Mucosa of descending colon (tissue), 3 donors: Measurements from ENCODE around the gene SCN8A. TPM values are rescaled to one million over a fixed set of nuclear protein-coding genes. Genes with fewer than 3 reads are reported as not detected.

ENCODE experiments used
- ATAC-seq: fragments of 200-7000 bp; cut with Tn5 transposase; one replicate; pipeline ENCODE4 v1.9.1; 2020; ENCODE audit warnings: mild to moderate bottlenecking, moderate library complexity
- DNase-seq, 3 donors: peaks; one replicate each; pipeline ENCODE4 v3.0.0-alpha.2; 2020
- H3K36me3 ChIP-seq: fragments of 200-600 bp; one replicate; pipeline ENCODE4 v1.8.0; 2021; ENCODE audit warnings: low read depth, mild to moderate bottlenecking
- H3K4me1 ChIP-seq: fragments of 200-600 bp; one replicate; pipeline ENCODE4 v1.8.0; 2021; ENCODE audit warnings: low read depth, mild to moderate bottlenecking
- H3K4me3 ChIP-seq: fragments of 200-600 bp; one replicate; pipeline ENCODE4 v1.8.0; 2021; ENCODE audit warnings: mild to moderate bottlenecking
- H3K9me3 ChIP-seq: fragments of 200-600 bp; one replicate; pipeline ENCODE4 v1.8.0; 2021; ENCODE audit warnings: mild to moderate bottlenecking
- intact Hi-C, 2 donors: fragments of 100-400 bp; cut with DNase I in 1 of 2; cut with micrococcal nuclease in 1 of 2; formaldehyde crosslinking; loops; one replicate each; pipeline versions ENCODE4 v1.11.0 to v1.11.1; 2022; cut with DNase I, micrococcal nuclease
- total RNA-seq, 3 donors: library from RNA; stranded (reverse); fragmentation: NEBNext Ultra II Directional in 2 of 3; extraction: Animal tissue kit (Norgen Biotek cat#: 25700) in 2 of 3; gene quantifications; one replicate each; pipeline versions ENCODE4 v1.2.1 to v1.2.4, GENCODE V29; 2021 to 2023
- TF ChIP-seq, protein P1 (sequence below): fragments of 200-600 bp; IDR thresholded peaks from one replicate; pipeline ENCODE4 v1.8.0; 2022; ENCODE audit warnings: antibody characterized with exemption, mild to moderate bottlenecking
- donor health status: DM: no; HTN: no; CAD: no; lungs with moderate emphysema.
- donor health status: DM: no; HTN: no; CAD: no.
- donor health status: DM: no; HTN: yes; CAD: no.

Gene SCN8A
- total RNA-seq, 3 donors from 2014 or later, result 2.7 to 5.2 (median 3.6) TPM

DNA sequence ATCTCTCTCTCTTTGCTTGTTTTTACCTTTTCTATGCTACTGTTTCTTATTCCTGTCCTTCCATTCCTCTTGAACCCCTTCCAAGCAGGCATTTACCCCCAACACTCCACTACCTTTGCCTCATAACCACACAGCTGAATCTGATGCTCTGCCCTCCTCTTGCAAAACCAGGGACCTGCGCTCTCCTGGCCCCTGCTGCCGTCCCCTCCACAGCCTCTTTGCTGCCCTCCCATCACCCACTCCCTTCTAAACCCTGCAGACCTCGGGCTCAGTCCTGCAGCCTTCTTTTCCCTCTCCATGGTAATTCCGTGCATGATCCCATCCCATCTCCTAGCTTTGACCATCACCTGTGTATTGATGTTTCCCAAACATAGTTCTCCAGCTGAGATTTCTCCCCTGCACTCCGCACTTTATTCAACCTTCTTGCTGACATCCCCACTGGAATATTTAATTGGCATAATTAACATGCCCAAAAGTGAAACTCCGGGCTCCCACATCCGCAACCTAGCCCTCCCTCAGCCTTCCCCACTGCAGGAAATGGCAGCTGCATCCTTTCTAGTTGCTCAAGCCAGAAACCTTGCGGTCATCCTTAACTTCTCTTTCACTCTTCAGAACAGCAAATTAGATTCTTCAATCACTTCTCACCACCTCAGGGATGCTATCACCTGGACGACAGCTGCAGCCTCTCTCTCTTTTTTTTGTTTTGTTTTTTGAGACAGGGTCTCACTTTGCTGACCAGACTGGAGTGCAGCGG, 241.5 kb downstream of the SCN8A start:
- TF ChIP-seq, protein P1, sequence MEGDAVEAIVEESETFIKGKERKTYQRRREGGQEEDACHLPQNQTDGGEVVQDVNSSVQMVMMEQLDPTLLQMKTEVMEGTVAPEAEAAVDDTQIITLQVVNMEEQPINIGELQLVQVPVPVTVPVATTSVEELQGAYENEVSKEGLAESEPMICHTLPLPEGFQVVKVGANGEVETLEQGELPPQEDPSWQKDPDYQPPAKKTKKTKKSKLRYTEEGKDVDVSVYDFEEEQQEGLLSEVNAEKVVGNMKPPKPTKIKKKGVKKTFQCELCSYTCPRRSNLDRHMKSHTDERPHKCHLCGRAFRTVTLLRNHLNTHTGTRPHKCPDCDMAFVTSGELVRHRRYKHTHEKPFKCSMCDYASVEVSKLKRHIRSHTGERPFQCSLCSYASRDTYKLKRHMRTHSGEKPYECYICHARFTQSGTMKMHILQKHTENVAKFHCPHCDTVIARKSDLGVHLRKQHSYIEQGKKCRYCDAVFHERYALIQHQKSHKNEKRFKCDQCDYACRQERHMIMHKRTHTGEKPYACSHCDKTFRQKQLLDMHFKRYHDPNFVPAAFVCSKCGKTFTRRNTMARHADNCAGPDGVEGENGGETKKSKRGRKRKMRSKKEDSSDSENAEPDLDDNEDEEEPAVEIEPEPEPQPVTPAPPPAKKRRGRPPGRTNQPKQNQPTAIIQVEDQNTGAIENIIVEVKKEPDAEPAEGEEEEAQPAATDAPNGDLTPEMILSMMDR, result no peak
- no peak for DNase-seq
- no peak overlapping the region for H3K4me3 ChIP-seq
- H3K36me3 ChIP-seq, result no peaks in the 10 kb centered on the region
- peaks cover 9% of the 10 kb centered on the region for H3K4me1 ChIP-seq
- intact Hi-C loops, result no loop called here
- ATAC-seq, result no peak
- H3K9me3 ChIP-seq, result no peaks in the 10 kb centered on the region

DNA sequence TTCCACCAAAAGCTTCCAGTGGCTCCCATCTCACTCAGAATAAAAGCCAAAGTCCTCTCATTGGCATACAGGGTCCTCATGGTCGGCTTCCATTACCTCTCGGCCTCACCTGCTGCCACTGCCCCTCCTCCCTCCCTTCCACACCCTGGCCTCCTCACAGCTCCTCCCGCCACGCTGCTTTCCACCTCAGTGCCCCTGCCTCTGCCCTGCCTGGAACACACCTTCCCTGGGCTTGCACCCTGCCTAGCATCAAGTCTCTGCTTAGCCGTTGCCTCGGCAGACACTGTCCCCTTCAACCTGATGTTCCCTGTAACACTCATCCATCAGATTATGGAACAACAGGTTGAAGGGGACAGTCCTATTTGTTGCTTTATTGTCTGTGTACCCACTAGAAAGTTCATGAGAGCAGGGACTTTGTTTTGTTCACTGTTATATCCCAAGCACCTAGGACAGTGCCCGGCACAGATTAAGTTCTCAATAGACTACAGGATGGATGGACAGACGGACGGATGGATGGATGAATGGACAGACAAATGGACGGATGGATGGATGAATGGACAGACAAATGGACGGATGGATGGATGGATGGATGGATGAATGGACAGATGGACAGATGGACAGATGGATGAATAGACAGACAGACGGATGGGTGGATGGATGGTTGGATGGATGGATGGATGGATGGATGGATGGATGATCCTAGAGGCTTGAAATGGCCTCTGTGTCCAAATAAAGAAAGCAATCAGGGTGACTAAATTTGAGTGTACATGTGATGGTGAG, 242.6 kb downstream of the SCN8A start:
- no peak for DNase-seq
- H3K4me3 ChIP-seq, result no peak overlapping the region
- no peaks in the 10 kb centered on the region for H3K36me3 ChIP-seq
- ATAC-seq, result no peak
- H3K4me1 ChIP-seq, result no peaks in the 10 kb centered on the region
- TF ChIP-seq, protein P1, result no peak
- H3K9me3 ChIP-seq, result no peaks in the 10 kb centered on the region
- intact Hi-C loops, result no loop called here

DNA sequence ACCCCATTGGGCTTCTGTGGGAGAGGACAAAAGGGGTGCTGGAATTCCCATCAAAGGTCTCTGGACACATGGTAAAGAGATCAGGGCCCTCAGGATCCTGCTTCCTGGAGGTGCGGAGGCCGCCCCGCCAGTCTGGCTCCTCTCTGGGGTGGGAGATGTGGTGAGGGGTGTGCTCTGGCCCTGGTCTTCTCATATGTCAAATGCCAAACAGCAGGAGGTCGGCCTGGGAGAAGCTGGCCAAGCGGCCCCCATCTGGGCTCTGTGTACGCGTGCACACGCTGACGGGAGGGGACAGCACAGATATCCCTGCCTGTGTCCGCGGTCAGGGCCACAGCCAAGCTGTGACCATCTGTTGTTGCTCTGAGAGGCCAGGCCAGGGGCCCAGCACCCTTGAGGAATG, 243.4 kb downstream of the SCN8A start:
- no peaks in the 10 kb centered on the region for H3K9me3 ChIP-seq
- TF ChIP-seq, protein P1, result no peak

DNA sequence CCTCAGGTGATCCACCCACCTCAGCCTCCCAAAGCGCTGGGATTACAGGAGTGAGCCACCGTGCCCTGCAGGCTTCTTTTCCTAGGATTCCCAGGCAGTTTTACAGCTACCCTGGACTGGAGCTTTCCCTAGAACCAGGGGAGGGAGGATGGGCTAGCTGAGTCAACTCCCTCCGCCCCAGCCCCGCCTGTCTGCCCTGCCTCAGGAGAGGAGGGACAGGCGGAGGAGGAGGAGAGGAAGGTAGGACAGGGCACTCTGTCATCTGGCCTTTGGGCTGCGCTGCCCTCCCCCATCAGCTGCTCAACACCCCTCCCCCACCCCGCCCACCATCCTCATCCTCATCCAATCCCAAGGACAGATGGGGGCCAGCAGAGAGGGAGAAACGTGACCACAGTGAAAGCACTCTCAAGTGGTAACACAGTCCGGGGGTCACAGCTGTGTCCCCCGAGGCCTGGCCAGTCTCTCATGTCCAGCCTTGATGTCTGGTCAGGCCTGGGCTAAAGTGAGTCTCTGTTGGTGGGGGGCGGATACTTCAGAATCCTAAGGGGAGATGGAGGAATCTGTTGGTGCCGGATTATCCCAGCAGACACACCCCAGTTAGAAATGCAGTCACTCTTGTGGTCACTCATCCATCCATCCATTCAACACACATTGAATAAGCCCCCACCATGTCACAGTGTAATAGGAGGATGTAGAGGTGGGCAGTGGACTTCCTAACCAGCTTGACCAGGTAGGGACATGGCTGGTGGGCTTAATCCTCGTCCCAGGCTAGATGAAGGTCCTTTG, 245.2 kb downstream of the SCN8A start:
- no peak for DNase-seq
- intact Hi-C loops, result no loop called here
- H3K4me3 ChIP-seq, result no peak overlapping the region
- no peaks in the 10 kb centered on the region for H3K4me1 ChIP-seq
- H3K9me3 ChIP-seq, result no peaks in the 10 kb centered on the region
- ATAC-seq, result peak; percentile 61
- no peaks in the 10 kb centered on the region for H3K36me3 ChIP-seq
- TF ChIP-seq, protein P1, result no peak

More for the DNA sequence above, 243.4 kb downstream of the SCN8A start:
- ATAC-seq, result no peak
- Histone ChIP-seq H3K36me3 (no peaks in the 10 kb centered on the region), H3K4me1 (no peaks in the 10 kb centered on the region), H3K4me3 (no peak overlapping the region)
- intact Hi-C loops, result no loop called here
- DNase-seq, result no peak

DNA sequence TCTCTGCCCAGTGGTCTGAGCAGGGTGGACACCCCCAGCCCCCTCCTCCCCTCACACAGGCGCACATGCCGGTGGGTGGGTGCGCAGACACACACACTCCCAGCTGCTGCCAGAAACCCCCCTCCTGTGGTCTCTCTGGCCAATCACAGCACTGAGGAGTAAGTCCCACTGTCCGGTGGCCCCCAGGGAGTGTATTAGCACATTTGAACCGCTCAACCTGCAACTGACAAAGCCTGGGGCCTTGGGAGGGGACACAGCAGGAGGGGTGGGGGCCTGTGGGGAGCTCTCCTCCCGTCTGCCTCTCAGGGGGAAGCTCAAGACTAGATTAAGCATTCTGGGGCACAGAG, 245.8 kb downstream of the SCN8A start:
- TF ChIP-seq, protein P1, result no peak
- ATAC-seq (no peak), DNase-seq (no peak)
- Histone ChIP-seq H3K4me1 (no peaks in the 10 kb centered on the region), H3K4me3 (no peak overlapping the region), H3K36me3 (no peaks in the 10 kb centered on the region), H3K9me3 (no peaks in the 10 kb centered on the region)
- intact Hi-C loops, result no loop called here
